Activated CD4-positive, alpha-beta T cell treated with anti-CD3 and anti-CD28 coated beads, Interleukin-2, Interleukin-4, amounts not matched to agents 100 ng/mL and 50 ng/mL, durations not matched to agents 16 hours and 8 hours (primary cell): ENCODE data around the gene MOCOS.

Experiments
- DNase-seq: peaks from one replicate; pipeline ENCODE4 v3.0.0-alpha.2; 2020; ENCODE audit warnings: low spot score

The MOCOS gene

DNA sequence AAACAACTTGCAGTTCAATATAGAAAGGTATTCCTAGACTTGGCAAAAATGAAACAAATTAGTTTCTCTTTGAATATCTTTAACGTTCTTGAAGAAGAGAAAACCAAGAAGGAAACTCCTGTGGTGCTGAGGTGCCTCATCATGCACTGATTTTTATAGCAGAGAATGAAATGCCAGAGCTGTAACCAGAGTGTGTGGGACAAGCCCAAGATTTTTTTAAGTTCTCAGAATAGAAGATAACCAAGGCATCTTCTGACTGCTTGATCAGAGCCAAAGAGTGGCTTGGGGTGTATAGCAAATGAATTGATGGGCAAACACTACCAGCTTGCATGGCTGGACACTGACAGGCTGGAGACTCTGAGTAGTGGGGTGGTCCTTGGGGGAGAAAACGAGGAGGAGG is 118.1 kb downstream of the MOCOS start:
- no peak for DNase-seq

DNA sequence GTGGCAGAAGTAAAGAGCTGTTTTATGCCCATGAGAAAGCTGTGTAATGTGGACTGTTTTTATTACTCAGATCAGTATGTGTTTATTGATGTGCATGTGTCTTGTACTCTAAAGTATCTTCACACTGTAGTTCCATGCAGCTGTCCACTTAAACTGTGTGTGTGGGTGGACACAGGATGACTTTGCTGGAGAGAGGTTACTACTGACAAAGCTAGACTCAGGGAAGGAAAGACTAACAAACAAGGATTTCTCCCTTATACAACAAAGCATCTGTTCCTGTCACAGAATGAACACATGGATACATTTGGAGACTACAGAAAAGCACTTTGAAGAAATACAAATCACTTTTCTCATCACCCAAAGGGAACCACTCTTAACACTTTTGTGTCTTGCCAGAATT is 120.2 kb downstream of the MOCOS start:
- DNase-seq = no peak

DNA sequence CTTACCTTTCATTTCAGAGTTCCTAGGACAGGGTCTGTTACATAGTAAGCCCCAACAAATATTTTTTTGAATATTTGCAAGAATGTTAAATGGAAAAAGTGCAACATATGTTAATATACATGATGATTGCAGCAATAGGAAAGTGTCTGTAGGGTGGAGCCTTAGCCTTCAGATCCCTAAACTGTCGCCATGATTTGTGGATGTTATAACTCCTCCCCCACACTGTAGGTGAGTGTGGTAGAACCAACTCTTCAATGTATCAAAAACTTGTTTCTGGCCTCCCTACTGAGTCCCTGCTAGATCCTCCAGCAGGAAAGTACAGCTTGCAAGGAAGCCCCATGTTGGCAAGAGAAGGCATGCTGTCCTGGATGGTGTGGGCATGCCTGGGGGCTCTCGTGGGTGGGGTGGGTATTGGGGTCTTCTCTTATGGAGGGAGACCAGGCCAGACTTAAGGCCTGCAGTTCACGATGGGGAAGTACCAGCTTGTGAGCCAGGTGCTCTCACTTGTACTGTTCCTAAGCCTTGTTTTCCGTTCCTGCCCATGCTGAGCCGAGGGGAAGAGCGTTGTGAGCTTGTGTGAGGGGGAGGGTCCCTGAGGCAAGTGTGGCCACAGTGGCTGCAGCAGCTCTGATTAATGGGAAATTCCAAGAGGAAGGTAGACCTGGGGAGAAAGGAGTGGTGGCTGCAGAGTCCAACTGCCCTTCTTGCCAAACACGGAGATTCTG is 121.6 kb downstream of the MOCOS start:
- DNase-seq = no peak

DNA sequence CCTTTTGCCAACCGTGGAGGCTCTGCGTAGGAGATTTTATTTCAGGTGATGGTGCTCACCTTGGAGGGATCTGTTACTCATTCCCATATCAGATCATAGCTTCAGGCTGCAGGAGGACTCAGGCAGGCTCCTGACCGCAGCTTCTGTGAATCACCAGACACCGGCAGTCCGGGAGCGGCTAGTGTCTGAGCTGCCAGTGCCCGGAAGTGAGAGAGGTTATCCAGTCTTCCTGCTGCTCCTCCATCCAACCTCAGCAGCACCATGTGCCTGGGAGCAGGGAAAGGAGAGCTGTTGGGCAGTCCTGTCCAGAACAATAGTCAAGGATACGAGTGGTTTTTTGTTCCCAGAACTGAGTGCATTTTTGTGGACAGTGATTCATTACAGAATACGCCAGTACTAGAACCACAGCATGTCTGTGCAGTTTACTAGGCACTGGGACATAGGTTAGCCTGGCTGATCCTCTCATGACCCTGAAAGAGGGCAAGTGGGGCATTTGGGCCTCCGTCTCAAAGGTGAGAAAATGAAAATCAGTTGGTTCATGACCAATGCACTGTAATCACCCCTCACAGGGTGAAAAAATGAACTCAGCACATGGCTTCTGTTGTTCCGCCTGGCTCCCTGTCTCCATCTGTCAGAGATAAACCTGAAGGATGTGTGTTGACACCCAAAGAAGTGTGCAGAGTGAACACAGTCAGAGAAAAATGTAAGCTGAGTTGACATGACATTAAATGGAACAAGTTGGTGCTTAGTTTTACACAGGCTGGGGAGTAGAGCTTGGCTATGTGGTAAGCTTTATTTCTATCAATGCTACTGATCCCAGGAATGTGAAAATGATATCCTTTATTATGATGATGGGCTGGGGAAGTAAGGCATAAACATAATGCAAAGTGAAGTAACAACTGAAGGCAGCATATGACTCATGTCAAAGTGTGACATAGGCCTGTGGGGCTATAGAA is 122.4 kb downstream of the MOCOS start:
- DNase-seq = no peak

DNA sequence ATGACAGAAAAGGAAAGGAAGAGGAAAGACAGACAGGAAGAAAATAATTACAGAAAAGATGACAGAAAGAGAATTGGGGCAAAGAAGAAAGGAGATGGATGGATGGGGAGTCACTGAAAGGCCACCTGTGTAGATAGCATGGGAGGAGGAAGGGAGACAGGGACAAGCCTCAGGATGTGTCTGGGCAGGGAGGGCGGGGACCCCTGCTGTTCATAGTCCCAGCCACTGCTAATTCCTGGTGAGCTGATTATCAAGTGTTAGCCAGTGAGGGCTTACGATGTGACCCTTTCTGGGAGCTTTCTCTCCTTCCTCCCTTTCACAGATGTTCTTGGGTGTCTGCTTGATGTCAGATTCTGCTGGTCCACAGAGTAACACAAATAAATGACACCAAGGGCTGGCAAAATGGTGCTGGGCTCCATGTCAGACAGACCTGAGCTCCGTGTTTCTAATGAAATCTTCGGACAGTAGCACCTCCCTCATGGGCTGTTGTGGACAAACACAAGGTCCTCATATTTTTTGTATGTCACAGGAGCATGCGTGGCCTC is 123.8 kb downstream of the MOCOS start:
- DNase-seq = no peak

DNA sequence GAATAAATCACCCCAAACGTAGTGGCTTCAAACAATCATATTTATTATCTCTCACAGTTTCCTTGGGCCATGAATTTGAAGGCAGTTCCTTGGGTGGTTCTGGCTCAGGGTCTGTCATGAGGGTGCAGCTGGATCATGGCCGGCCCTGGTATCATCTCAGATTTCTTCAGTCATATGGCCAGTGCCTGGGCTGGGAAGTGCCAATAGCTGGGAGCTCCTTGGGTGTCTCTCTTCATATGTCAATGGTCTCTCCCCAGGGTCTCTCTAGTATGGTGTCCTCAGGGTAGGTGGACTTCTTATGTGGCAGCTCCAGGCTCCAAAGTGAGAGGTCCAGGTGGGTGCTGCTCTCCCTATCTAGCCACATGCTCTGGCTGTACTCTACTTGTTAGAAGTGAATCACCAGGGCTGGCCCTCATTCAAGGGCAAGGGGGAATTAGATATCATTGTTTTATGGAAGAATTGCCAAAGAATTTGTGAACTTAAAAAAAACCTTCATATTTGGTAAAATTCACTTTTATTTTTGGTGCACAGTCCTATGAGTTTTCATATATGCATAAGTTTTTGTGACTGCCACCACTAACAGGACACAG is 125.6 kb downstream of the MOCOS start:
- no peak for DNase-seq

DNA sequence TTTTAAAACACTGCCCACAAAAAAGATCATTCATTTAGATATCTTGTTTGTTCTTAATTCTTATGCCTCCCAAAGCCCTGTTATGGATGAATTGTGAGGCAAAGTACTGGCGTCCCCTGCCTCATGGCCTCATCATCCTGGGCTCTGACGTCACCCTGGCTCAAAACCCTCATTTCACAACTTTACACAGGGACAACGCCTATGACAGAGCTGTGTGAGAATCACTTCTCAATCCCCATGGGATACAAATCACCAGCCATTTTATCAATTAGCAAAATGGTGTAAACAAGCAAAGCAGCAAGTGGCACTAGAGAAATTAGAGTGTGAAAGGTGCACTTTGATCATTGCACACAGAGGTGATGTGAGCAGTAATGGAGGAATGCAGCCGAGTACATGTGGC is 126.8 kb downstream of the MOCOS start:
- DNase-seq = no peak

DNA sequence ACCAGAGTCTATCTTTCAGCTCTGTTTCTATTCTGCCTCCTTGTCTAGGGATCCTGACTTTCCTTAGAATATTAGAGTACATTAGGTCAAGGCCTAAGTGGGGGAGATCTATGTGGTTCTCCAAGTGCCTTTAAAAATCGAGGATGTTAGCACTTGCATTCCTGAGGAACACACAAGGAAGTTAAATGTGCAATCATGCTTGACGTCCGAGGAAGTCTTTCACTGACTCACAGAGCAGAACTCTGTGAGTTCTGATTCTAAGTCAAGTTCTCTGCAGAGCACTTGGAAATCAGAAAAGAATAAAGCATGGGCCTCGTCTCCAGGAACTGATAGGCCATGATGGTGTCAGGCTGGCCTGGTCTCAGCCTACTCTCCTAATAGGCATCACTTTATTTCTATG is 127.5 kb downstream of the MOCOS start:
- no peak for DNase-seq

DNA sequence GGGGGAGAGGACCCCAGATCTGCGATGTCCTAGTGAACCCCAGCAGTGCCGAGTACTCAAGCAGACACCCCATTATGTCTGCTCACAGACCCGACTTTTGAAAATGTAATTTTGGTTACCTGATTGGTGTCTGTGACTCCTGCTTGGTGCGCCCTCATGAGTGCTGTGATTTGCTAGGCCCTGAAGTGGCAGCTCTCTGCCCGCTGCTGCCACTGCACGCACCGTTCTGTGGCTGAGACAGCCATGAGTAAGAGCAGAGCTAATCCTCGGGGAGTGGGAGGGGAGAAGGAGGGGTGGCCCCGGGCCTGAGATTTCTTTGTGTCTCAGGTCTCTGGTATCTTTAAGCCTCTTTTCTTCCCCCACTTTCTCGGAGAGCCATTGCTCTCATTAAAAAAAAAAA is 128.4 kb downstream of the MOCOS start:
- no peak for DNase-seq

DNA sequence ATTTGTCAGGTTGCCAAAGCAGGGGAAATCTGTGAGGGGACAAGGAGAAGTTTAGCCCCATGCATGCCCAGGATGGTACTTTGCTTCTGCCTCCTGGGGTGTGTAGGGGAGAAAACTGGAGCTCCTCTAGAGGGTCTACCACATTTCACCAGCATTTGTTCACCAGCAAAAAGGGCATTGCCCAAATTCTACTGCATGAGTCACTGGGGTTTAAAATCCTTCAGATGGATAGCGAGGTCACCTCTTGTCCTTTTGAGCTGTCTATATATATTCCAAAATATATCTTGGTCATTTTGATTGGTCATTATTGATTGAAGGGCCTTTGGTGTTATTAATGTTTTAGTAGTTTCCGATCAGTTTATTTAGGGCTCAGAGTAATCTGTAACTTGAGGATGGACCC is 128.9 kb downstream of the MOCOS start:
- no peak for DNase-seq
